HG03432 (cell line): ENCODE measurements around the gene ARID1A.

Experiments
- ATAC-seq: cut with Tn5 transposase; IDR thresholded peaks from one replicate; pipeline ENCODE4 v1.9.1; 2021; ENCODE audit warnings: mild to moderate bottlenecking, moderate library complexity; ENCODE audit not compliant: unreplicated experiment

ARID1A gene

DNA sequence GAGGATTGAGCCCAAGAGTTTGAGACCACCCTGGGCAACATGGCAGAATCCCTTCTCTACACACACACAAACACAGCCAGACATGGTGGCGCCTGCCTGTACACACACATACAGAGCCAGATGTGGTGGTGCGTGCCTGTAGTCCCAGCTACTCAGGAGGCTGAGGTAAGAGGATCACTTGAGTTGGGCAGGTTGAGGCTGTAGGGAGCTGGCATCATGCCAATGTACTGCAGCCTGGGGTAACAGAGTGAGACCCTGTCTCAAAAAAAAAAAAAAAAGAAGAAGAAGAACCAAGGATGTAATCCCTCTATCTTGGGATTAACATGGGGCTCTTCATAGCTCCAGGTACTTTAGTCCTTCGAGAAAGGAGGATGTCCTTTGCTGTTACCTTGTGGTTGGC lies 62.5 kb downstream of the ARID1A start:
- ATAC-seq: no peak

GRCh38 chr1:26759531-26759930 lies 63.7 kb downstream of the ARID1A start:
- no peak for ATAC-seq

DNA sequence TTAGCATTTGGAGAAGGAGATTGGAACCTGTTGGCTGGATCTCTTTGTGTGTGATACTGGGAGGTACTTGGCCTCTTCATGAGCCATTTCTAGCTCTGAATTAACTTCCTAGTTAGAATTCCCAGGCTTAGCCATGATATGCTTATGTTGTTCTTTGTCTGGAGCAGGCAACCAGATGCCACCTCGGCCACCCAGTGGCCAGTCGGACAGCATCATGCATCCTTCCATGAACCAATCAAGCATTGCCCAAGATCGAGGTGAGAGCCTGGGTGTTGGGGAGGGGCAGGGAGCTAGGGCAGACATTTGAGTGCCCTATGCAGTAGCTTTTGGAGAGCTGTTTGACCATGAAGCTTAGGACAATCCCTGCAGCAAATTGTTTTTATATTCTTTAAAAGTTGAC lies 65.4 kb downstream of the ARID1A start:
- no peak for ATAC-seq

- no peak for ATAC-seq
Observed at GRCh38 chr1:26767714-26768113, 71.9 kb downstream of the ARID1A start.

DNA sequence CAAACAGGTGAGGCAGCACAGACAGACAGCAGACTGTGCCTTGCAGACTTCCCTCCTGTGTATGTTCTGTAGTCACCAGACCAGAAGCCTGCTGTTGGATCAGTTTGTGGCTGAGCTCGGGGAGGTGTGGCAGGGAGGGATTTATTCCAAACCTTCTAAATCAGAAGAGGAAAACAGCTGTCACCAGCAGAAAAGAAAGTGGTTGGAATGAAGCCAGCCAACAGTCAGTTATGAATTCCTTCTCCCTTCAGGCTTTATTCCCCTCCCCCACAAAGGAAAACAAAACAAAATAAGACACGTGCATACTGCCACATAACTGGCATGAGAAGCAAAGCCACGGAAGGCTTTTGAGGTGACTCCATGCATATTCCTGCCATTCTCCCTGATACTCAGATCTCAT lies 72.9 kb downstream of the ARID1A start:
- ATAC-seq: no peak

DNA sequence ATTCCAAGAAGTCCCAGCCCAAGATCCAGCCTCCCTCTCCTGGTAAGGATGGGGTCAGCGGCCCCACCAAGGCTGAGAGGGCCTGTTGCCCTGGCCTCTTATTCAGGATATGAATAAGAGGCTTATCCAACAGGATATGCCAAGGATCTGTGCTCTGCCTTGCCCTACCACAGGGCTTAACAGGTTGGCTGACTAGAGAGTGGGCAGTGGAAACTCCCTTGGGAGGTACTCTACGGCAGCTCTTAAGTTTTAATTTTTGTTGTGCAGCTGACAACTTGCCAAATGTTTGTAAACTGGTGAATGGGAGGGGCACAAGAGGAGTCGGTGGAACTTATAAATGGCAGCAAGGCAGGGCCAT lies 75.4 kb downstream of the ARID1A start:
- no peak for ATAC-seq

- ATAC-seq: no peak
Observed at GRCh38 chr1:26771643-26772321, 76.0 kb downstream of the ARID1A start.

GRCh38 chr1:26772687-26773086 lies 76.9 kb downstream of the ARID1A start:
- ATAC-seq: no peak

- no peak for ATAC-seq
Observed at GRCh38 chr1:26774462-26774861, 78.6 kb downstream of the ARID1A start.

DNA sequence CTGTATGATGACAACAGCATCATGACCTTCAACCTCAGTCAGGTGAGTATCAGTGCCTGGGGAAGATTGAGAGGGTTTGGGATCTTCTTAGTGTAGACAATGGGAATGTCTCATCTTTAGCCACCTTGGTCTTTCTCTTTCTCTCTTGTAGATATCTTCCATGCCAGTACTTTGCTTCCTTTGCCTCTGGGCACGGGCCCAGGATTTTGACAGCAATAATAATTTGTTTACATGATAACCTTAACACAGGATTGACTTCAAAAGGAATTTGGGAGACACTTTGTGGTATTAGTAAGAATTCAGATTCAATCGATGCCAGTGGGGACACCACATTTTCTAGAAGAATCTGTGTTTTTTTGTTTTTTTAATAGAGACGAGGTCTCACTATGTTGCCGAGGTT lies 79.9 kb downstream of the ARID1A start:
- ATAC-seq: no peak

- ATAC-seq: no peak
Observed at GRCh38 chr1:26779098-26779668, 83.4 kb downstream of the ARID1A start.

DNA sequence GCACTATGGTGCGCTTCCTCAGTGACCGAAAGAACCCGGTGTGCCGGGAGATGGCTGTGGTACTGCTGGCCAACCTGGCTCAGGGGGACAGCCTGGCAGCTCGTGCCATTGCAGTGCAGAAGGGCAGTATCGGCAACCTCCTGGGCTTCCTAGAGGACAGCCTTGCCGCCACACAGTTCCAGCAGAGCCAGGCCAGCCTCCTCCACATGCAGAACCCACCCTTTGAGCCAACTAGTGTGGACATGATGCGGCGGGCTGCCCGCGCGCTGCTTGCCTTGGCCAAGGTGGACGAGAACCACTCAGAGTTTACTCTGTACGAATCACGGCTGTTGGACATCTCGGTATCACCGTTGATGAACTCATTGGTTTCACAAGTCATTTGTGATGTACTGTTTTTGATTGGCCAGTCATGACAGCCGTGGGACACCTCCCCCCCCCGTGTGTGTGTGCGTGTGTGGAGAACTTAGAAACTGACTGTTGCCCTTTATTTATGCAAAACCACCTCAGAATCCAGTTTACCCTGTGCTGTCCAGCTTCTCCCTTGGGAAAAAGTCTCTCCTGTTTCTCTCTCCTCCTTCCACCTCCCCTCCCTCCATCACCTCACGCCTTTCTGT lies 84.6 kb downstream of the ARID1A start:
- no peak for ATAC-seq

GRCh38 chr1:26781206-26781825 lies 85.5 kb downstream of the ARID1A start:
- ATAC-seq: no peak

DNA sequence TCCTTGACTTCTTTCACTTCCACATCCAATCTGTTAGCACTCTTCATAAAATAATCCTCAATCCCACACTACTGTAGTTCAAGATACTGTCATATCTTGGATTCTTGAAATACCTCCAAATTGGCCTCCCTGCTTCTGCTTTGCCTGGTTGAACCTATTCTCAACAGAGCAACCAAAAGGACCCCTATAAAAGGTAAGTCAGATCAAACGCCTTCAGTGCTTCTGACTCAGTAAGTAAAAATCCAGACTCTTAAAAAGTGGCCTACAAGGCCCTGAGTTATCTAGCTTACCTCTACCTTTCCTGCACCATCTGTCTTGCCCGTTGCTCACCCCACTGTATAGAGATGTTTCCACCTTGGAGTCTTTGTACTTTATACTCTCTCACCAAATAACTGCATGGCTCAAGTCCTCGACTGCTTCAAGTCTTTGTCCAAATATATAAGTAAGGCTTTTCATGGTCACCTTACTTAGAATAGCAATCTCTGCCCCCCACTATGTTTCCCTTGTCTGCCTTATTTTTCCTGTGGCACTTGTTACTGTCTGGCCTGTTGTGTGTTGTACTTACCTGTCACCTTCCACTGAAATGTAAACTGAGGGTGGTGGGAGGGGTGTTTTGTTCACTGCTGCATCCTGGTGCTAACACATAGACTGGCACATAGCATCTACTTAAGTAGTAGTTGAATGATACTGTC lies 86.9 kb downstream of the ARID1A start:
- no peak for ATAC-seq

DNA sequence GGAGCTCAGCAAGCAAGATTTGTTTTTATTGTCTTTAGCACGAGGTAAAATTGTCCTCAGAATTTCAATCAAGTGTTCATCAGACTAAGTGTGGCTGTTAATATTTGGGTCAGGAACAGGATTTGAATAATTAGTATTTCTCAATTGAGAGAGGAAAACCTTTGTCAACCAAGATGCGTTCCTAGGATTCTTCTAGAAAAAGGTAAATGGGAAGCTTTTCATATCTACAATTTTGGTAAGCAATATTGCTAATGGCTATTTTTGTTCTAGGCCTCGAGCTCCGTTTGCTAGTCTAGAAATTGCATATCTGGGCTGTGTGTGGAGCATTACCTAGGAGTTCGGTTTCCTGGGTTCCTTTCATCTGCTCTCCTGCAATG lies 87.8 kb downstream of the ARID1A start:
- ATAC-seq: no peak

GRCh38 chr1:26784023-26784871 lies 88.4 kb downstream of the ARID1A start:
- no peak for ATAC-seq

DNA sequence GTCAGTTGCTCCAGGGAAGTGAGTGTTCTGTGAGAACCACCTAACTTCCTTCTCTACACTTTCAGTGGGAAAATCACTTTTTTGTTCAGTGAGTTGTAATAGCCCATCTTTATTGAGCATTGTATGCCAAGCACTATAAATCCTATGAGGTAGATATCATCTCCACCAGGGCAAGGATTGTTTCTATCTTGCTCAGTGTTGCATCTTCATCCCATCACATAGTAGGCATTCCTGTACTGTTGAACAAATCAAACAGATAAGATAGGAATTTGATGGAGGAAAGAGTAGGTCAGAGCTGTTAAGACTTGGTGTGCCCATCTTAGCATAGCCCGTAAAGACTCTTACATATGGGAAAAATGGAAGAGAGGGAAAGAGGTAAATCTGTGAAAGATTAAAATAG lies 89.1 kb downstream of the ARID1A start:
- no peak for ATAC-seq

DNA sequence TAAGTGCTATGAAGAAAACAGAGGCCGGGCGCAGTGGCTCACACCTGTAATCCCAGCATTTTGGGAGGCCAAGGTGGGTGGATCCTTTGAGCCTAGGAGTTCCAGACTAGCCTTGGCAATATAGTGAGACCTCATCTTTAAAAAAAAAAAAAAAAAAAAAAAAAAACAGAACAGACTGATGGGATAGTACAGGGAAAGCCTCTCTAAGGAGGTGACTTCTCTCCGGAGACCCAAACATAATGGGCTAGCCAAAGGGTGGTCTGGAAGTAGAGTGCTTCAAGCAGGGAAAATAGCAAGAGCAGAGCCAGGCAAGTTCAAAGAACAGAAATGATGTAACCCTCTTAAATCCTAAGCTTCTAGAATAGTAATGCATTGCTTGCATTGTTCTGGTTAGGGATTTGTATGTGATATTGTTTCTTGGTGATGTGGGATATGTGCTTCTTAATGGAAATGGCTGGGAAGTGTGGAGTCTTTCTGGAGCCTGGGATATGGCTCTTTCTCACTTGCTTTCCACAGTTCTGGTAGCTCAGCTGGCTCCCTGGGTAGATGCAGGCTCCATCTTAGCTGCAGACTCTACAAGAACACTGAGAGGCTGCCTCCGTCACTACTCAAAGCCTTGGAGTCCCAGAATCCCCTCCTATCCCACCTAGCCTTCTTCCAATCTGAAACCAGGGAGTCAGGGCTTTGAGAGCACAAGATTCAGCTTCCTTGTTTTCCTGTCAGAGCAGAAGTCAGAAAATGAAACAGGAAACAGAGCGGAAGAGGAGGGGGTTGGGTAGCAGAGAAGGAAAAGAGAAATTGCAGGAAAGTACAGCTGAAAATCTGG lies 90.0 kb downstream of the ARID1A start:
- no peak for ATAC-seq

DNA sequence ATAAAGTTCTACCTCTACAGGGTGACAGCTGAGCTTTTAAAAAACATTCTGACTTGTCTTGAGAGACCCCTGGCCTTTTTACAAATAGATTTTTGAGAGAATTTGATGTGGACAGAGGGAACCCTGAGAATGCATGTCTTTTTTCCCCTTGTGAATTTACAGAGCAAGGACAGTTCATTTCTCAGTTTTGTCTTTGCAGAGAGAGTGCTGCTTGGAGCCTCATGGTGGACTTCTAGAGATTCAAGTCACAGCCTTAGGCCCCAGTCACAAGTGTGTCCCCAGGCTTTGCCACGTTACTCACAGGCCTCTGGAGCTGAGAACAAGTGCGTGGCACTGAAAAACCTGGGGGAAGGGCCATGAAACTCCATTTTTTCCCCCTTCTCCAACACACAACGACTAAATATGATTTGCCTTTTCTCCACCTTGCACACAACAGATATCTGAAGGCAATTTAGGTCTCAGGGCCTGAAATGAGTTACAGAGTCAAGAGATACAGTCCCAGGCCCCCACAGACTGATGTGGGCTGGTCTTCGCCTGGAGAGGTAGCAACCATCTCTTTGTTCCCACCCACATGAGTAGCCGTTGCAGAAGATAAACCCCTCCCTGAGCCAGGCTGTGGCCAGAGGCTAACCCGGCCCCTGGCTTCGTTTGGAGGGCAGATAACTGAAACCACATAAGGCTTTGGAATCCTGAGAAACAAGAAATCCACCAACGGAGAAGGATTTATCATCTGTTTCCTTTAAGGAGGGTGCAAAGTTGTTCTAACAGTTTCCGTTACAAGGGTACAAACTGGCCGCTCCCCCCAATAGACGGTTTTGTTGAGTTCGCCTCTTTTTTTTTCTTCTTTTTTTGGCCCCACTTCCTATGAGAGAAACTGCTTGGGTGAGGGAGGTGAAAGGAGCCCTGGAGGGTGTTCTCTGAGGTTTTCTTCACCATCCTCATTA lies 90.9 kb downstream of the ARID1A start:
- no peak for ATAC-seq
